ENCODE data around the gene LRGUK.

DNA sequence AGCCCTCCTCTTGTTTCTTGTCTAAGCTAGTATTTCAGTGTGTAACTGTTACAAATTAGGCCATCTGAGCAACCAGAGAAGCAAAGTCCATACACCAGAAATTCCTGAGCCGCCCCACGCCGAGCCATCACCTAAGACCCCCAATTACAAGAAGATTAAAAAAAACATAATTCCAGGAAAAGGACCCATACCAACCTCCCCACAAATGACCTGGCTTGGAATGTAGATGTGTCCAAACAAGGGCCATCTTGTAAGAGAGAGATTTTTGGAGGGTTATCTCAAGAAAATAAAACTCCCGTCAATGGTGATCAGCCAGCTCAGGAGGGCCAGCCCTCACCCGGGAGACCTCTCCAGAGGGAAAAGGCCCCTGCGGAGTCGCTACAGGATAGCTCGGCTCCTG, 83.1 kb downstream of the LRGUK start:
- TF ChIP-seq SUZ12 (IDR thresholded peaks at IDR 0.05; ENCODE audit: extremely low read depth, insufficient read depth, insufficient read length) (no peak), YY1 (IDR thresholded peaks at IDR 0.05; ENCODE audit: insufficient read depth, insufficient read length) (no peak), ZNF274 (IDR thresholded peaks at IDR 0.05; ENCODE audit: low read depth, low read length) (no peak)

Data from NT2/D1 (cell line).